NCI-H748 treated with DMSO at 0.1 percent for 48 hours (cell line): ENCODE results near the gene LRRC15.

Experiments used
- DNase-seq: peaks from one replicate; lab custom pipeline; 2025; lab: John Stamatoyannopoulos, UW

The LRRC15 gene

GRCh38 chr3:194332858-194333211, 36.7 kb downstream of the LRRC15 start:
- DNase-seq = no peak

GRCh38 chr3:194330579-194330978, 39.0 kb downstream of the LRRC15 start:
- DNase-seq = no peak

GRCh38 chr3:194330160-194330559, 39.4 kb downstream of the LRRC15 start:
- no peak for DNase-seq

GRCh38 chr3:194329583-194329965, 40.0 kb downstream of the LRRC15 start:
- DNase-seq = no peak

- DNase-seq = no peak
These were observed 40.5 kb downstream of the LRRC15 start for GRCh38 chr3:194328942-194329582.

- no peak for DNase-seq
These were observed 41.4 kb downstream of the LRRC15 start for GRCh38 chr3:194328053-194328657.

- no peak for DNase-seq
These were observed 42.1 kb downstream of the LRRC15 start for GRCh38 chr3:194327218-194328052.

GRCh38 chr3:194326968-194327217, 42.6 kb downstream of the LRRC15 start:
- no peak for DNase-seq

GRCh38 chr3:194326192-194326967, 43.2 kb downstream of the LRRC15 start:
- DNase-seq = no peak

GRCh38 chr3:194325424-194326153, 44.0 kb downstream of the LRRC15 start:
- DNase-seq = no peak

- DNase-seq = no peak
These were observed 44.7 kb downstream of the LRRC15 start for GRCh38 chr3:194324823-194325327.

- no peak for DNase-seq
These were observed 45.5 kb downstream of the LRRC15 start for GRCh38 chr3:194323785-194324735.

GRCh38 chr3:194322678-194323211, 46.8 kb downstream of the LRRC15 start:
- no peak for DNase-seq

GRCh38 chr3:194321693-194322640, 47.6 kb downstream of the LRRC15 start:
- no peak for DNase-seq

- no peak for DNase-seq
These were observed 48.7 kb downstream of the LRRC15 start for GRCh38 chr3:194320744-194321243.

GRCh38 chr3:194320100-194320499, 49.4 kb downstream of the LRRC15 start:
- no peak for DNase-seq

- no peak for DNase-seq
These were observed 50.9 kb downstream of the LRRC15 start for GRCh38 chr3:194318511-194319161.

- no peak for DNase-seq
These were observed 52.6 kb downstream of the LRRC15 start for GRCh38 chr3:194316918-194317317.

- DNase-seq = no peak
These were observed 53.6 kb downstream of the LRRC15 start for GRCh38 chr3:194315965-194316361.
